GM10266 (cell line): ENCODE measurements around the gene ASB12.

ENCODE experiments used
- DNase-seq: peaks from one replicate; pipeline ENCODE4 v3.0.0; 2012; ENCODE audit errors: extremely low spot score
- TF ChIP-seq, protein P1 (sequence below): IDR thresholded peaks from 2 replicates; pipeline ENCODE4 v1.5.1; 2012; ENCODE audit warnings: mild to moderate bottlenecking, low read depth; ENCODE audit not compliant: control insufficient read depth, insufficient read depth; ENCODE audit errors: missing control alignments

The ASB12 gene

DNA sequence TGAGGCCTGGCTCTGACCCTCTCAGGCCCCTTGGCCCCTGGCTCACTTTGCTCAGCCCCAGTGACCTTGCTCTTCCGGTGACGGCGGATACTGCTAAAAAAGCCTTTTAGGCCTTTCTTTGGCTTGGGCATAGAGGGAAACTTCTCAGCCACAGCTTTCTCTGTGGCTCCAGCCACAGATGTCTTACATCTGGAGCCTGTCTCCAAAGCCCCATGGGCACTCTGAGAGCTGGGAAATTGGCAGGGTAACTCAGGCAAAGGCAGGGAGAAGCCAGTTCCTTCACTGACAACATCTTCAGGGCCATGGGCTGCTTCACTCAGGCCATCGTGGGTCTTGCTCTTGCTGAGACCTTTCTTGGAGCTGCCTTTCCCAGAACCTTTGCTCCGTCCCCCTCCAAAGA is 37.7 kb downstream of the ASB12 start:
- TF ChIP-seq, protein P1, sequence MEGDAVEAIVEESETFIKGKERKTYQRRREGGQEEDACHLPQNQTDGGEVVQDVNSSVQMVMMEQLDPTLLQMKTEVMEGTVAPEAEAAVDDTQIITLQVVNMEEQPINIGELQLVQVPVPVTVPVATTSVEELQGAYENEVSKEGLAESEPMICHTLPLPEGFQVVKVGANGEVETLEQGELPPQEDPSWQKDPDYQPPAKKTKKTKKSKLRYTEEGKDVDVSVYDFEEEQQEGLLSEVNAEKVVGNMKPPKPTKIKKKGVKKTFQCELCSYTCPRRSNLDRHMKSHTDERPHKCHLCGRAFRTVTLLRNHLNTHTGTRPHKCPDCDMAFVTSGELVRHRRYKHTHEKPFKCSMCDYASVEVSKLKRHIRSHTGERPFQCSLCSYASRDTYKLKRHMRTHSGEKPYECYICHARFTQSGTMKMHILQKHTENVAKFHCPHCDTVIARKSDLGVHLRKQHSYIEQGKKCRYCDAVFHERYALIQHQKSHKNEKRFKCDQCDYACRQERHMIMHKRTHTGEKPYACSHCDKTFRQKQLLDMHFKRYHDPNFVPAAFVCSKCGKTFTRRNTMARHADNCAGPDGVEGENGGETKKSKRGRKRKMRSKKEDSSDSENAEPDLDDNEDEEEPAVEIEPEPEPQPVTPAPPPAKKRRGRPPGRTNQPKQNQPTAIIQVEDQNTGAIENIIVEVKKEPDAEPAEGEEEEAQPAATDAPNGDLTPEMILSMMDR: no peak
- no peak for DNase-seq

- no peak for DNase-seq
- TF ChIP-seq, protein P1: no peak
These were observed 38.4 kb downstream of the ASB12 start for GRCh38 chrX:64192040-64192439.

- TF ChIP-seq, protein P1: no peak
- no peak for DNase-seq
These were observed 39.0 kb downstream of the ASB12 start for GRCh38 chrX:64191281-64192010.

GRCh38 chrX:64190136-64190740 is 40.2 kb downstream of the ASB12 start:
- TF ChIP-seq, protein P1: no peak
- no peak for DNase-seq

DNA sequence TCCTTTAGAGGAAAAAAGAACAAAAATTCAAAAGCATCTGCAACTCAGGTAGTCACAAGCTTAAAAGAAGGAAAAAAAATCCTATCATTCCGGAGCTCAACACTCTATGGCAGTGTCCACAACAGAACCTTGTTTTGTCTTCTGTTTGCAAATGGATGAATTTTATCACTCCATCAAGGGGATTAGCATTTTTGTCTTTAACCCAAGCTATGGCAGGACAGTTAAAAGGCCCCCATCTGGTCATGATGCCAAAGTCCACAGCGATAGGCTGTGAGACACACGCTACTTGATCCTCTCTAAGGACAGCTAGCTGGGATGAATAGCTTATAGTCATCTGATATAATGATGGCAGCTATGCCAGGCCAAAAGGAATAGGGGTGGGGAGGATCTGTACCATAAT is 41.5 kb downstream of the ASB12 start:
- no peak for DNase-seq
- TF ChIP-seq, protein P1: no peak

DNA sequence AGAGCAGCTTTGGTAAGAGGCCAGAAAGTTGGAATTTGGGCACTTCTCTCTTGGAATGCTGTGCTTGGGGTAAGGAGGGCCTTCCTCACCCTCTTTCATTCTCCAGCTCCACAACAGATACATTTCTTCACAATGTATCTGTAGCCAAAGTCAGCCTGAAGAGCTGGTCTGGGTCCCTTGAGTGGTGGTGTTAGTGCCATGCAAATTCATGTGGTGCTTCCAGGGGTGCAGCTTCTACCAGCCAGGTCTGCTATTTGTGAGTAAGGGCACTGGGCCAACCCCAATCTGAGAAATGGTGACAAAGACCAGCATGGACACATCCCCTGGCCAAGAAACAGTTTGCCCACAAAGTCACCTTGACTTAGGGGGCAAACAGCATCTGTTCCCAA is 42.7 kb downstream of the ASB12 start:
- TF ChIP-seq, protein P1: no peak
- no peak for DNase-seq
